Activated CD4-positive, alpha-beta memory T cell treated with anti-CD3 and anti-CD28 coated beads, Interleukin-2, amount 10 ng/mL, durations not matched to agents 7 days and 5 days (primary cell): ENCODE measurements around the gene ZFP1. TPM values are rescaled to one million over a fixed set of nuclear protein-coding genes. Genes with fewer than 3 reads are reported as not detected.
"Not testable (repeated sequence)": the region's sequence is repeated elsewhere in the genome, so short reads cannot be mapped to it uniquely, and the experiment has no call there.

Experiments used
- CTCF ChIA-PET: fragments of 350-600 bp; sonication (Branson Sonifier 250); formaldehyde crosslinking; loops from one replicate; lab custom pipeline; 2021; ENCODE audit warnings: antibody characterized with exemption, inconsistent platforms; lab: Charles Lee
- POLR2A ChIA-PET: fragments of 350-600 bp; sonication (Branson Sonifier 250); formaldehyde crosslinking; loops from one replicate; lab custom pipeline; 2021; ENCODE audit warnings: antibody characterized with exemption; lab: Charles Lee
- DNase-seq: peaks from one replicate; pipeline ENCODE4 v3.0.0-alpha.2; 2020
- H3K27ac Mint-ChIP-seq: one replicate; pipeline ENCODE4 v1.8.0; 2021; ENCODE audit warnings: mild to moderate bottlenecking, mixed read lengths
- H3K27me3 Mint-ChIP-seq: one replicate; pipeline ENCODE4 v1.8.0; 2021; ENCODE audit warnings: mixed read lengths
- H3K36me3 Mint-ChIP-seq: one replicate; pipeline ENCODE4 v1.8.0; 2021; ENCODE audit warnings: low read depth, mixed read lengths
- H3K4me1 Mint-ChIP-seq: one replicate; pipeline ENCODE4 v1.8.0; 2021; ENCODE audit warnings: mixed read lengths
- H3K4me3 Mint-ChIP-seq: one replicate; pipeline ENCODE4 v1.8.0; 2021; ENCODE audit warnings: mild to moderate bottlenecking, mixed read lengths
- H3K9me3 Mint-ChIP-seq: one replicate; pipeline ENCODE4 v1.8.0; 2021; ENCODE audit warnings: mixed read lengths
- total RNA-seq, 2 experiments: library from RNA; stranded (reverse); gene quantifications; one replicate each; pipeline ENCODE4 v1.2.3, GENCODE V29; 2021

The ZFP1 gene
- total RNA-seq, 2 experiments from 2014 or later: 10.8 to 13.3 TPM

DNA sequence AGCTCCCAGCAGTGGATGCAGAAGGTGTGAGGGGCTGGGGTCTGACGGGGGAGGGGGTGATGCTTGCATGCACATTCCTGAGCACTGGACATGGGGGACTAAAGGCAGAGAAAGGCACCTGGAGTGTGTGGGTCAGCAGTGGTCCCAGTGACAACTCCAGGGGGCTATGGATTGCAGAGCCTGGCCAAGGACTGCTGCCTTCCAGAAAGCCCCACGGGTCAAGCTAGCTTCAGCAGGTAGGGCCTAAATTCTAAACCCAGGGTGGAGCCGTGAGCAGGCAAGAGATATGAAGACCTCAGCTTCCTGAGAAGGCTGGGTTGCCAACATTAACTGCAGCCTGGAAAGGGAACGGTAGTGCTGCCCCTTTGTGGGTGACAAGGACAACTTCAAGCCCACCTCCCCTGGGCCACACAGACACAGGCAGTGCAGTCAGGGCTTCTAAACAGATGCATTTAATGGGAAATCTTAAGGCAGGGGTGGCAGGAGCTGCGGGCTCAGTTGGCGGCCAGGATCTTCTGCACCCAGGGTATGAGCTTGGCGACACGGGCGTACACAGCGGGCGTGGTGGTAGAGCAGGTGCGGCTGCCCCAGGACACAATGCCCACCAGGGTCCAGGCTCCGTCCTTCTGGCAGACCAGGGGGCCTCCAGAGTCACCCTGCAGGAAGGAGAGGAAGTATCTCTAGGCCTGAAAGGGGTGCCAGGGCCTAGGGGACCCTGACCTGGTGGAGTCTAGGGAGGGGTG is 55.5 kb downstream of the ZFP1 start:
- Mint-ChIP-seq H3K27ac (no peak overlapping the region), H3K27me3 (peaks cover 5% of the 10 kb centered on the region), H3K4me1 (peaks cover 7% of the 10 kb centered on the region), H3K4me3 (no peak overlapping the region), H3K9me3 (no peaks in the 10 kb centered on the region), H3K36me3 (no peaks in the 10 kb centered on the region)
- DNase-seq: no peak
- ChIA-PET CTCF (no interaction called here), POLR2A (no interaction called here)

DNA sequence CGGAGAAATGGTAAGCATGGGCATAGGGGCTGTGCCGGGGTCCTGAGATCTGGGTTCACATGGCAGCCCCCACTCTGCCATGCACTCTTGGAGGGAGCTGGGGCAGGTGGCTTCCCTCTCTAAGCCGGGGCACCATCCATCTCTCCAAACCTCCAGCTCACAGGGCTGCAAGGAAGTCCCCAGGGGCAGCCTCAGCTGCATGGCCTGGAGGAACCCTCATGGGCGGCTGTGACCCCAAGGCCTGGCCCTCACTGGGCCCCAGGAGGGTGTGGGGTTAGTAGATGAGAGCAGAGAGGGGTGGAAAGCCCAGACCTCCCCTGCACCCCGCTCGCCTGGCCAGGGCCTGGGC is 56.1 kb downstream of the ZFP1 start:
- ChIA-PET CTCF (no interaction called here), POLR2A (no interaction called here)
- Mint-ChIP-seq H3K4me3 (no peak overlapping the region), H3K36me3 (no peaks in the 10 kb centered on the region), H3K4me1 (peaks cover 5% of the 10 kb centered on the region), H3K9me3 (no peaks in the 10 kb centered on the region), H3K27ac (no peak overlapping the region), H3K27me3 (peaks cover 5% of the 10 kb centered on the region)
- DNase-seq: no peak

DNA sequence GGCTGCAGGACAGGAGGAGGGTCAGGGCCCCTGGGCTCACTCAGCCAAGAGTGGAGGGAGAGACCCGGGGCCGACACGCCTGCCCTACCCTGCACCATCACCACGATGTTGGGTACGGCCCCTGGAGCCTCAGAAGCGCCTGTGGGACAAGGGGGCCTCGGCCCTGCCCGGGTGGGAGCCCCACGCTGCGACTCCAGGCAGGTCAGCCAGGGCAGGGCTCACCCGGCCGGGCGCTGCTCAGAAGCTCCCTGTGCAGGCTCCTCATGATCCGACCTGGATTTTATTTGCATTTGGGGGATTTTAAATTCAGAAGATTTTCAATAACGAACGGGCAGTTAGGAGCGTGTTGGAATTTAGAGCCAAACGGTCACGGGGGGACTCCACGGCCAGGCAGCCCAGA is 56.6 kb downstream of the ZFP1 start:
- POLR2A ChIA-PET, H3K27ac Mint-ChIP-seq: not testable (repeated sequence)

DNA sequence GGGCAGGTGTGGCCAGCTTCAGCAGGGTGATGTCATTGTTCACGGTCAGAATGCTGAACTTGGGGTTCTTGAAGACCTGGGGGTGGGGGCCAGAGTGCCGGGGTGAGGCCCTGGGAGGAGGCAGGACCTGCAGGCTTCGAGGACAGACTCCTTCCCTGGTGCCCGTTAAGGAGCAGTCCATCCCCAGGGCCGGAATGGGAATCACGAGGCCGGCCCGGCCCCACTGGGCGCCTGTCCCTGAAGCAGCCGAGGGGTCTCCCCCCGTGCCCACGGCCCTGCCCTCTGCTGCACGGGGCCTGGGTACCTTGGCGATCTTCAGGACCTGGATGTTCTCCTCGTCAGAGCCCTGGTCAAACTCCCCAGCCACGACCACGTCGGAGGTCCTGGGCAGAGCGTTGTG is 57.1 kb downstream of the ZFP1 start:
- CTCF ChIA-PET, H3K4me3 Mint-ChIP-seq, H3K36me3 Mint-ChIP-seq, H3K9me3 Mint-ChIP-seq, H3K4me1 Mint-ChIP-seq, H3K27ac Mint-ChIP-seq, H3K27me3 Mint-ChIP-seq, POLR2A ChIA-PET, DNase-seq: not testable (repeated sequence)

More for the DNA sequence above, 56.6 kb downstream of the ZFP1 start:
- H3K4me1 Mint-ChIP-seq, H3K4me3 Mint-ChIP-seq, H3K9me3 Mint-ChIP-seq, H3K27me3 Mint-ChIP-seq, DNase-seq, CTCF ChIA-PET, H3K36me3 Mint-ChIP-seq: not testable (repeated sequence)

DNA sequence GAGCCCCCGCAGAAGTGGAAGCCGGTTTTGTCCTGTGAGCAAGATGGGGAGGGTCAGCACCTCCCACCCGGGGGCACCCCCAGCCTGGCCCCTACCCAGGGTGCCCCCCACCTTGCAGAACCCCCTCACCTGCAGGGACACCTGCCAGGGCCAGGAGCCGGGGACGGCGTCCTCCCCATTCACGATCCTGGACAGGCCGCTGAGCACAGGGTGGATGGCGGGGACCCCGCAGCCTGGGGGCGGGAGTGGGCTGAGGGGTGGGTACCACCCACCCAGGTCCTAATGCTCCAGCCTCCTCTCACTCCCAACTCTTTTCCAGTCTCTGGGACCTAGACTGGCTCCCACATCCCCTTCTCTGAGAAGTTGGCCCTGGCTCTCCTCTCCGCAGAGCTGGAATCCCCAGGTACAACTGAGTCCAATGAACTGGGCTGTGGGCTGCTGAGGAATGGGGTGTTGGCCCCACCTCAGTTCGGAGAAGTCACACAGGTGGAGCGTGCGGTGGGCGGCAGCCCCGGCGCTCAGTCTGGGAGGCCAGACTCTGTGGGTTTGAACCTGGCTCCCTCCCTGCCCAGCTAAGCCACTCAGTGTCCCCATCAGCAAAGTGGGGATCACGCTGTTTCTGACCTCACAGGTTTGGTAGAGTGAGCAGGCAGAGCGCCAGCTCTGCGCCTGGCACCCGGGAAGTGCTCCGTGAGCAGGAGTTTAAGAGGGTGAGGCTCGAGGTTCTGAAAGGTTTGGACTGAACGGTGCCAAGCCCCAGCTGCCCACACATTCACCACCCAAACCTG is 57.8 kb downstream of the ZFP1 start:
- POLR2A ChIA-PET, H3K36me3 Mint-ChIP-seq, H3K4me3 Mint-ChIP-seq, CTCF ChIA-PET, DNase-seq, H3K4me1 Mint-ChIP-seq, H3K27ac Mint-ChIP-seq, H3K9me3 Mint-ChIP-seq, H3K27me3 Mint-ChIP-seq: not testable (repeated sequence)

DNA sequence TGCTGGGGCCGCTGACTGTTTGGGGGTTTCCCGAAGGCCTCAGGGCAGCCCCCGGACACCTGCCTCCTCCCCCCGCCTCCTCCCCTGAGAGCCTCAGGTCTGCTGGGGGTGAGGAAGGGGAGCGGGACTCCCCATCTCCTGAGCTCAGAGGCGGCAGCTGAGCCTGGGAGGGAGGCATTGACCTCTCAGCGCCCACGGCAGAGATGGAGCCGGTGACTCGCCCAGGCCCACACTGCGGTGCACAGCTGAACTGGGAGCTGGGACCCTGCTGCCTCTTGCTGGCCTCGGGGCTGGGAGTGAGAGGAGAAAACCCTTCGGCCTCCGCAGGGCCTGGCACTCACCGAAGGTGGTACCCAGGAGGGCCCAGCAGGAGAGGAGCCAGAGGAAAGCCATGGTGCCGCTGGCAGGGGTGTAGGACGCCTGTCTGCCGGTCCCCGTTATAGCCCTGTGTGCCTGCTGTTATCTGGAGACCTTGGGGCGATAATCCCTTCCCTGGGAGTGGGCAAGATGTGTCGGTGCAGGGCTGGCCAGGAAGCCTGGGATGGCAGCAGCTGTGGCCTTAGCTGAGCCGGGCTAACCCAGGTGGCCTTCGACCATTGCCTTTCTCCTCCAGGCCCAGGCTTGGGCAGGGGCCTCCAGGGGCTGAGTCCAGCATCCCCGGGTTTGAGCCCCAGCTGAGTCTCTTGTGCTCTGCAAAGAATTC is 58.6 kb downstream of the ZFP1 start, which contains the start of gene CTRB2:
Gene CTRB2 (minus strand): TSS at position 413 of the 703 bp plus-strand sequence. CDS start 20 bp downstream, at position 393.
- H3K27me3 Mint-ChIP-seq: no peaks in the 10 kb centered on the region
- no peak within 1 kb of the TSS for H3K4me3 Mint-ChIP-seq
- CTCF ChIA-PET: no interaction called here
- H3K36me3 Mint-ChIP-seq: no peaks in the 10 kb centered on the region
- POLR2A ChIA-PET: no interaction called here
- no peaks in the 10 kb centered on the region for H3K4me1 Mint-ChIP-seq
- no peak for DNase-seq
- H3K9me3 Mint-ChIP-seq: no peaks in the 10 kb centered on the region
- no peak within 1 kb of the TSS for H3K27ac Mint-ChIP-seq

DNA sequence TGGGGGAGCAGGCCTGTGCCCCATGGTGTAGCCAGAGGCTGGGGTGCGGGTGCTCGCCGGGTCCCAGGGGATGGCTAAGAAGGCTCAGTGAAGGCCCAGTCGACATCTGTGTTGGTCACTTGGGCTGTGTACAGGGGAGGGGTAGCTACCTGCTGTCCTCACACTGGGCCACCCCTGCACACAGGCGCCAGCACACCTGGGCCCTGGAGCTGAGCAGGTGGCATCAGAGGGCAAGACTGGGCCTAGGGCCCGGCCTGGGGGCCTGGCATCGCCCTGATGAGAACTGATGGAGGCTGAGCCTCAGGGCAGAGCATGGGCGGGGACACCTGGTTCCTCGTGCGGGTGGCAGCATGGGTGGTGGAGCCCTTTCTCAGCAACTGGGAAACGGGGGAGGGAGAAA is 59.5 kb downstream of the ZFP1 start:
- no peaks in the 10 kb centered on the region for H3K27me3 Mint-ChIP-seq
- no peak overlapping the region for H3K4me3 Mint-ChIP-seq
- H3K36me3 Mint-ChIP-seq: no peaks in the 10 kb centered on the region
- ChIA-PET CTCF (no interaction called here), POLR2A (no interaction called here)
- no peaks in the 10 kb centered on the region for H3K9me3 Mint-ChIP-seq
- H3K4me1 Mint-ChIP-seq: no peaks in the 10 kb centered on the region
- H3K27ac Mint-ChIP-seq: no peak overlapping the region
- no peak for DNase-seq

DNA sequence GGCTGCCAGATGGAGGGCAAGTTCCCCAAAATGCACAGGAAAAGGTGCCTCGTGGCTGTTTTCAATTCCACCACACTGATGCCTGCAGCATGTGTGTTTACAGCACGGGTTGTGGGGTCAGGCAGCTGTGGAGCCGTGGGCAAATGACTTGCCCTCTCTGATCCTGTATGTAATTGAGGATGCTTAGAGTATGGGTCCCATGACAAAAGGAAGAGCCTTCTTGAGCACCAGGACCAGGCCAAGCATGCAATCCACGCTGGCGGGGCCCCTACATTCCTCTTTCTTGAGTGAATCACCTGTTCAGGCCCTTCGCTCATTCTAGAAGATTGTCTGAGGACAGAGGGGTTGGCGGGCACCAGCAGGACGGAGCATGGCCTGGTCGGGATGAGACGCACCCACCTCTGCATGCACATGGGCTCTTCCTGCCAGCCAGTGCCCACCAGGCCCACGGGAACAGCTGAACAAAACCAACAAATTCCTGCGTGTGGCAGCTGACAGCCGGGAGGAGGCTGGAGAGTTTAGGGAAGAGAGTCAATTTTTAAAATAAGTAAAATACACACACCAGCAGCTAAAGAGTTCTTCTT is 60.0 kb downstream of the ZFP1 start:
- DNase-seq: no peak
- Mint-ChIP-seq H3K36me3 (no peaks in the 10 kb centered on the region), H3K27me3 (no peaks in the 10 kb centered on the region), H3K9me3 (no peaks in the 10 kb centered on the region), H3K4me1 (no peaks in the 10 kb centered on the region), H3K27ac (no peak overlapping the region), H3K4me3 (no peak overlapping the region)
- ChIA-PET POLR2A (no interaction called here), CTCF (interaction anchor here (1.3 to 2.2 kb wide), 2 partner anchors 9 to 25 kb away, joined by 4 to 7 read pairs; no protein-coding TSS in a partner anchor)

DNA sequence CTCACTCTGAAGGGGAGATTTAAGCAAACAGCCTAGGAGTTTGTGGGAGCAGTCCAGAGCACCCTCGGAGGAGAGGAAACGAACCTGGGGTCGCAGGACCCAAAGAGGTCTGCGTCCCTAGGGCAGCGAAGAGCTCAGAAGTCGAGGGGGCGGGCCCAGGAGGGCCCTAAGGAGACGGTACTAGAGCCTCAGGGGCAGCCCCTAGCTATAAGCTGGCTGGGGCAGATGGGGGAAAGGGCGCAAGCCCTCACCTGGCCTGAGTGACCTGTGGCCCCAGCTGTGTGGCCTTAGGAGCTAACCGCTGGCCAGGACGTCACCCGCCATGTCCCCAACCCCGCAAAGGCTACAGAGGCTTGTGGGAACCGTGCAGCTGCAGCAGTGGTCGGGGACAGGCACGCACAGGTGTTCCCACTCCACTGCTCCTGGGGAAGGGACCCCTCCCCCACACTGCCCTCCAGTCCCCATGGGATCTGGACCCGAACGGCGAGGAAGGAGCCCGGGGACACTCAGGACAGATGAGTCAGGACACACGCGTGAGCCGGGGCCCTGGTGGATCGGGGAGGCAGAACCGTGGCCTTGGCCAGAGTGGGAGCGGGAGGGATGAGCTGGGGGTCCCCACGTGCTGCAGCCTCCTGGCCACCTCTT is 60.7 kb downstream of the ZFP1 start:
- Mint-ChIP-seq H3K4me1 (no peaks in the 10 kb centered on the region), H3K27ac (no peak overlapping the region), H3K4me3 (no peak overlapping the region), H3K36me3 (no peaks in the 10 kb centered on the region), H3K9me3 (no peaks in the 10 kb centered on the region), H3K27me3 (no peaks in the 10 kb centered on the region)
- DNase-seq: no peak
- CTCF ChIA-PET: interaction anchor here (0.9 to 2.2 kb wide), 3 partner anchors 9 to 256 kb away, joined by 3 to 7 read pairs (median 4); no protein-coding TSS in a partner anchor
- POLR2A ChIA-PET: no interaction called here

DNA sequence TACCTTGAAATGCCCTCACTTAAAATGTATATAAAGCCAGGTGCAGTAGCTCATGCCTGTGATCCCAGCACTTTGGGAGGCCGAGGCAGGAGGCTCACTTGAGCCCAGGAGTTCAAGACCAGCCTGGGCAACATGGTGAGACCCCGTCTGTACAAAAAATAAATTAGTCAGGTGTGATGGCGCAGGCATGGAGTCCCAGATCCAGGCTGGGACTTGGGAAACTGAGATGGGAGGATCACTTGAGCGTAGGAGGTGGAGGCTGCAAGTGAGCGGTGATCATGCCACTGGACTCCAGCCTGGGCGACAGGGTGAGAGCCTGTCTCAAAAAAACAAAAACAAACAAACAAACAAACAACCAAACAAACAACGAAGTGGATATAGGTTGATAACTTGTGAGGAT is 61.2 kb downstream of the ZFP1 start:
- DNase-seq, H3K9me3 Mint-ChIP-seq, H3K4me3 Mint-ChIP-seq, H3K36me3 Mint-ChIP-seq, POLR2A ChIA-PET, H3K27ac Mint-ChIP-seq, H3K4me1 Mint-ChIP-seq, H3K27me3 Mint-ChIP-seq: not testable (repeated sequence)
- CTCF ChIA-PET: interaction anchor here (0.6 to 2.2 kb wide), 4 partner anchors 10 to 740 kb away, joined by 3 to 7 read pairs (median 4); no protein-coding TSS in a partner anchor

DNA sequence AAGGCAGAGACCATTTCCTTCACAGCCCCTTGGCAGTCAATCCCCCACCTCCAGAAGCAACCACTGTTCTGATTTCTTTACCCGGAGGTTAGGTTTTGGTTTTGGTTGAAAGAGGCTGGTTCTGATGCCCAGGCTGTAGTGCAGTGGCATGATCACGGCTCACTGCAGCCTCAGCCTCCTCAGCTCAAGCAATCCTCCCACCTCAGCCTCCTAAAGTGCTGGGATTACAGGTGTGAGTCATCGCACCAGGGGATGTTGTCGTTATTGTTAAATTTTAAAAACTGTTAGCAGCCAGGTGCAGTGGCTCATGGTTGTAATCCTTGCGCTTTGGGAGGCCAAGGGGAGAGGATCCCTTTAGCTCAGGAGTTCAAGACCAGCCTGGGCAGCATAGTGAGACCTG is 61.6 kb downstream of the ZFP1 start:
- Mint-ChIP-seq H3K4me1 (no peaks in the 10 kb centered on the region), H3K36me3 (no peaks in the 10 kb centered on the region), H3K27ac (no peak overlapping the region), H3K27me3 (no peaks in the 10 kb centered on the region), H3K9me3 (no peaks in the 10 kb centered on the region), H3K4me3 (no peak overlapping the region)
- CTCF ChIA-PET: interaction anchor here (0.6 to 2.2 kb wide), 4 partner anchors 10 to 740 kb away, joined by 3 to 7 read pairs (median 4); no protein-coding TSS in a partner anchor
- POLR2A ChIA-PET: no interaction called here
- DNase-seq: no peak

DNA sequence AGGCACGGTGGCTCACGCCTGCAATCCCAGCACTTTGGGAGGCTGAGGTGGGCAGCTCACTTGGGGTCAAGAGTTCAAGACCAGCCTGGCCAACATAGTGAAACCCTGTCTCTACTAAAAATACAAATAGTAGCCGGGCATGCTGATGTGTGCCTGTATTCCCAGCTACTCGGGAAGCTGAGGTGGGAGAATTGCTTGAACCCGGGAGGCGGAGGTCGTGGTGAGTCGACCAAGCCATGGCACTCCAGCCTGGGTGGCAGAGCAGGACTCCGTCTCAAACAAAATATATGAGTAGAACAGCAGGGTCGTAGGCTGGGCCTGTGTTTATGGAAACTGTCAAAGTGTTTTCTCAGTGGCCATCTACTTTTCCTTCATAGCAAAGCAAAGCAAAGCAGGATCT is 63.0 kb downstream of the ZFP1 start:
- H3K27me3 Mint-ChIP-seq, DNase-seq, H3K9me3 Mint-ChIP-seq, H3K4me3 Mint-ChIP-seq, CTCF ChIA-PET, H3K27ac Mint-ChIP-seq, POLR2A ChIA-PET, H3K36me3 Mint-ChIP-seq, H3K4me1 Mint-ChIP-seq: not testable (repeated sequence)
